Measurements from ENCODE around the gene TMEM217.

DNA sequence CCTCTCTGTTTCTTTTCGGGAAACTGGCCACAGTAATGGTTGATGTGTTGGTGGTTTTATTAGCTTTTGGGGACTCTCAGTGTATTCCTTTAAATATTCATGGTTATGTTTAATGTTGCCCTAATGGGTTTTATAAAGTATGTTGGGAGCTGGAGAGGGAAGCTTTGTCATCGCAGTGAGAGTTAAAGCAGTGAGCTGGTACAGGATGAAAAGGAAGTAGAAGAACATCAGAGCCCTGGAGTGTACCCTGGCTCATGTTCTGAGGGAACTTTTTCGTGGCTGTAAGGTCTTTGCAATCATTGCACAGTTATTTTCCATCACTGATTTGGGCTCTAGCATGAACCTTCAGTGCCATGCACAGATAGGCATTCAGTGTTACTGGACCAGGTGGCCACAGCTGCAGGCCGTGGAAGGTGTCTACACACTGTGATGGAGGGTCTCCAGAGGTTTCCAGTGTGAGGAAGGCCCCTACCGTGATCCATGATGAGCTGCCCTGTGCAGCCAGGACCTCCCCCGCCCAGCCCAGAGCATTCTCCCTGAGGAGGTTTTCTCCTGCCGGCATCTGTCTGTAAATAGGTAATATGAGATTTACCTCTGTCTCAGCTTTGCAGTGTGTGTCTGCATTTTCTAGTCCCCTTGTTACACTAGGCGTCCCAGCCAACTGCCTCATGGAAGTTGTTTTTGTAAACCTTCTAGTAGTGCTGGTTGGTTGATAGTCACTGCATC, 22.4 kb upstream of the TMEM217 start:
- no peak for TF ChIP-seq EZH2 (IDR thresholded peaks at IDR 0.05; ENCODE audit: borderline replicate concordance, insufficient read depth, low read length, poor library complexity, severe bottlenecking)
- TF ChIP-seq, protein P1, sequence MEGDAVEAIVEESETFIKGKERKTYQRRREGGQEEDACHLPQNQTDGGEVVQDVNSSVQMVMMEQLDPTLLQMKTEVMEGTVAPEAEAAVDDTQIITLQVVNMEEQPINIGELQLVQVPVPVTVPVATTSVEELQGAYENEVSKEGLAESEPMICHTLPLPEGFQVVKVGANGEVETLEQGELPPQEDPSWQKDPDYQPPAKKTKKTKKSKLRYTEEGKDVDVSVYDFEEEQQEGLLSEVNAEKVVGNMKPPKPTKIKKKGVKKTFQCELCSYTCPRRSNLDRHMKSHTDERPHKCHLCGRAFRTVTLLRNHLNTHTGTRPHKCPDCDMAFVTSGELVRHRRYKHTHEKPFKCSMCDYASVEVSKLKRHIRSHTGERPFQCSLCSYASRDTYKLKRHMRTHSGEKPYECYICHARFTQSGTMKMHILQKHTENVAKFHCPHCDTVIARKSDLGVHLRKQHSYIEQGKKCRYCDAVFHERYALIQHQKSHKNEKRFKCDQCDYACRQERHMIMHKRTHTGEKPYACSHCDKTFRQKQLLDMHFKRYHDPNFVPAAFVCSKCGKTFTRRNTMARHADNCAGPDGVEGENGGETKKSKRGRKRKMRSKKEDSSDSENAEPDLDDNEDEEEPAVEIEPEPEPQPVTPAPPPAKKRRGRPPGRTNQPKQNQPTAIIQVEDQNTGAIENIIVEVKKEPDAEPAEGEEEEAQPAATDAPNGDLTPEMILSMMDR (IDR thresholded peaks at IDR 0.05; ENCODE audit: poor library complexity, severe bottlenecking): no peak
- TF ChIP-seq POLR2AphosphoS5 (IDR thresholded peaks at IDR 0.05): no peak
- no peak for TF ChIP-seq SMC3 (conservative IDR thresholded peaks at IDR 0.05; ENCODE audit: poor library complexity)

Data from neural cell (in vitro differentiated cells).